IMR-90 (cell line): ENCODE data around the gene TASL. TPM values are rescaled to one million over a fixed set of nuclear protein-coding genes. Genes with fewer than 3 reads are reported as not detected.

Experiments used
- ATAC-seq: fragments of 200-7000 bp; cut with Tn5 transposase; 2 replicates; pipeline ENCODE4 v1.9.1; 2020; ENCODE audit warnings: low read depth, mild to moderate bottlenecking, moderate library complexity
- BruUV-seq: library from RNA; stranded (reverse); fragments of 400-500 nt; replicated peaks from 2 replicates; lab custom pipeline; 2021; lab: Mats Ljungman, UMichigan
- CTCF ChIA-PET: fragments of 300-600 bp; formaldehyde crosslinking; extraction: SDS; loops from one replicate; lab custom pipeline; 2021; ENCODE audit warnings: antibody characterized with exemption; lab: Yijun Ruan, JAX
- POLR2A ChIA-PET: fragments of 300-600 bp; sonication (Branson Sonifier 250); formaldehyde crosslinking; loops from one replicate; lab custom pipeline; 2022; ENCODE audit warnings: antibody characterized with exemption; ENCODE audit not compliant: unreplicated experiment; lab: Charles Lee
- DNase-seq: peaks from one replicate; pipeline ENCODE4 v3.0.0; 2013
- H2AFZ ChIP-seq: replicated peaks from 2 replicates; pipeline ENCODE3; 2013; ENCODE audit warnings: low read length, mild to moderate bottlenecking; ENCODE audit not compliant: poor library complexity
- H2AK5ac ChIP-seq: 2 replicates; pipeline ENCODE4 v1.6.1; 2013; ENCODE audit warnings: low read depth, low read length, inconsistent platforms
- H2AK9ac ChIP-seq: replicated peaks from 2 replicates; pipeline ENCODE3; 2013; ENCODE audit warnings: mild to moderate bottlenecking, low read depth, low read length, moderate library complexity; ENCODE audit not compliant: poor library complexity
- H2BK120ac ChIP-seq: 2 replicates; pipeline ENCODE4 v1.6.1; 2013; ENCODE audit warnings: low read depth, low read length, inconsistent platforms
- H2BK15ac ChIP-seq: 3 replicates; pipeline ENCODE4 v1.6.1; 2013; ENCODE audit warnings: low read depth, low read length, inconsistent platforms
- H2BK20ac ChIP-seq: 2 replicates; pipeline ENCODE4 v1.6.1; 2013; ENCODE audit warnings: low read depth, mild to moderate bottlenecking, inconsistent platforms, low read length, moderate library complexity
- H2BK5ac ChIP-seq: 2 replicates; pipeline ENCODE4 v1.6.1; 2013; ENCODE audit warnings: mild to moderate bottlenecking, low read depth, low read length, inconsistent platforms; ENCODE audit not compliant: poor library complexity, severe bottlenecking
- H3K14ac ChIP-seq: replicated peaks from 2 replicates; pipeline ENCODE4 v1.6.1; 2013; ENCODE audit warnings: low read depth, low read length, inconsistent platforms
- H3K18ac ChIP-seq: 2 replicates; pipeline ENCODE4 v1.6.1; 2013; ENCODE audit warnings: low read depth, low read length, control low read depth
- H3K23ac ChIP-seq: 2 replicates; pipeline ENCODE4 v1.6.1; 2013; ENCODE audit warnings: low read depth, low read length, inconsistent platforms
- H3K27ac ChIP-seq: 2 replicates; pipeline ENCODE4 v1.5.1; 2013; ENCODE audit warnings: mild to moderate bottlenecking, control low read depth, low read length; ENCODE audit not compliant: insufficient read depth
- H3K27me3 ChIP-seq: 2 replicates; pipeline ENCODE4 v1.6.1; 2013; ENCODE audit warnings: low read length; ENCODE audit not compliant: control insufficient read depth, insufficient read depth
- H3K36me3 ChIP-seq: 2 replicates; pipeline ENCODE4 v1.6.1; 2013; ENCODE audit warnings: low read length, mixed read lengths; ENCODE audit not compliant: control insufficient read depth, insufficient read depth
- H3K4ac ChIP-seq: 2 replicates; pipeline ENCODE4 v1.6.1; 2013; ENCODE audit warnings: low read depth, low read length, inconsistent platforms
- H3K4me1 ChIP-seq: 2 replicates; pipeline ENCODE4 v1.6.1; 2013; ENCODE audit warnings: low read length, mixed read lengths; ENCODE audit not compliant: control insufficient read depth, insufficient read depth
- H3K4me2 ChIP-seq: 2 replicates; pipeline ENCODE4 v1.6.1; 2013; ENCODE audit warnings: low read depth, mild to moderate bottlenecking, control low read depth, low read length, moderate library complexity
- H3K4me3 ChIP-seq: 2 replicates; pipeline ENCODE4 v1.5.1; 2013; ENCODE audit warnings: low read depth, mild to moderate bottlenecking, control low read depth, low read length, moderate library complexity; ENCODE audit not compliant: insufficient read depth
- H3K56ac ChIP-seq: 2 replicates; pipeline ENCODE4 v1.6.1; 2013; ENCODE audit warnings: low read length, inconsistent platforms; ENCODE audit not compliant: insufficient read depth; ENCODE audit errors: extremely low read depth
- H3K79me1 ChIP-seq, 2 experiments: 2 replicates each; pipeline ENCODE4 v1.6.1; 2013; ENCODE audit warnings: low read length in 2 of 2, inconsistent platforms in 1 of 2, low read depth in 1 of 2
- H3K9ac ChIP-seq: 2 replicates; pipeline ENCODE4 v1.6.1; 2013; ENCODE audit warnings: low read depth, low read length, control low read depth
- H3K9me1 ChIP-seq: 2 replicates; pipeline ENCODE4 v1.6.1; 2013; ENCODE audit warnings: low read length, inconsistent platforms; ENCODE audit not compliant: insufficient read depth
- H3K9me3 ChIP-seq: 2 replicates; pipeline ENCODE4 v1.6.1; 2013; ENCODE audit warnings: low read length; ENCODE audit not compliant: control insufficient read depth, insufficient read depth
- H4K20me1 ChIP-seq: 2 replicates; pipeline ENCODE4 v1.6.1; 2013; ENCODE audit warnings: low read length, inconsistent platforms; ENCODE audit not compliant: insufficient read depth
- H4K5ac ChIP-seq: 2 replicates; pipeline ENCODE4 v1.6.1; 2013; ENCODE audit warnings: mild to moderate bottlenecking, low read depth, low read length, control low read depth
- H4K8ac ChIP-seq, 2 experiments: 2 replicates each; pipeline ENCODE4 v1.6.1; 2013; ENCODE audit warnings: low read depth in 2 of 2, low read length in 2 of 2, control low read depth in 1 of 2, inconsistent platforms in 1 of 2
- H4K91ac ChIP-seq: 2 replicates; pipeline ENCODE4 v1.6.1; 2013; ENCODE audit warnings: low read depth, low read length, inconsistent platforms; ENCODE audit not compliant: insufficient read depth
- BHLHE40 ChIP-seq: fragments of 150-350 bp; IDR thresholded peaks from 2 replicates; pipeline ENCODE4 v1.6.1; 2016; ENCODE audit warnings: mild to moderate bottlenecking, low read depth, low read length
- CEBPB ChIP-seq: IDR thresholded peaks from 2 replicates; pipeline ENCODE4 v1.6.1; 2012; ENCODE audit warnings: low read depth, low read length, improper control_type of control experiment
- CHD1 ChIP-seq: IDR thresholded peaks from 2 replicates; pipeline ENCODE4 v1.6.1; 2012; ENCODE audit warnings: low read depth, low read length, improper control_type of control experiment
- CTCF ChIP-seq: conservative IDR thresholded peaks from 2 replicates; pipeline ENCODE4 v1.5.1; 2012; ENCODE audit warnings: mild to moderate bottlenecking, low read depth, low read length, improper control_type of control experiment
- ELK1 ChIP-seq: fragments of 150-350 bp; IDR thresholded peaks from 2 replicates; pipeline ENCODE4 v1.6.1; 2016; ENCODE audit warnings: low read depth, mild to moderate bottlenecking, low read length, moderate library complexity, borderline replicate concordance
- MAFK ChIP-seq: IDR thresholded peaks from 2 replicates; pipeline ENCODE4 v1.6.1; 2012; ENCODE audit warnings: low read depth, low read length, improper control_type of control experiment
- MAZ ChIP-seq: IDR thresholded peaks from 2 replicates; pipeline ENCODE4 v1.6.1; 2012; ENCODE audit warnings: low read depth, mild to moderate bottlenecking, low read length, improper control_type of control experiment, moderate library complexity, borderline replicate concordance
- MXI1 ChIP-seq: IDR thresholded peaks from 2 replicates; pipeline ENCODE4 v1.6.1; 2012; ENCODE audit warnings: low read depth, mild to moderate bottlenecking, low read length, moderate library complexity, borderline replicate concordance
- NFE2L2 ChIP-seq: fragments of 150-350 bp; IDR thresholded peaks from 2 replicates; pipeline ENCODE4 v1.6.1; 2016; ENCODE audit warnings: low read depth, mild to moderate bottlenecking, low read length
- POLR2A ChIP-seq: IDR thresholded peaks from 2 replicates; pipeline ENCODE4 v1.6.1; 2012; ENCODE audit warnings: mild to moderate bottlenecking, low read depth, low read length
- RAD21 ChIP-seq: IDR thresholded peaks from 2 replicates; pipeline ENCODE4 v1.6.1; 2012; ENCODE audit warnings: low read length, improper control_type of control experiment
- RCOR1 ChIP-seq: IDR thresholded peaks from 2 replicates; pipeline ENCODE4 v1.6.1; 2012; ENCODE audit warnings: mild to moderate bottlenecking, low read length, improper control_type of control experiment; ENCODE audit not compliant: insufficient replicate concordance
- RFX5 ChIP-seq: IDR thresholded peaks from 2 replicates; pipeline ENCODE4 v1.8.0; 2012; ENCODE audit warnings: low read depth, mild to moderate bottlenecking, low read length, moderate library complexity
- SMC3 ChIP-seq: fragments of 150-350 bp; IDR thresholded peaks from 2 replicates; pipeline ENCODE4 v1.6.1; 2016; ENCODE audit warnings: low read depth, mild to moderate bottlenecking, antibody characterized with exemption, low read length, moderate library complexity
- USF2 ChIP-seq: fragments of 150-350 bp; IDR thresholded peaks from 2 replicates; pipeline ENCODE4 v1.6.1; 2017; ENCODE audit warnings: mild to moderate bottlenecking, antibody characterized with exemption, low read length, low read depth
- WGBS, 2 experiments: methylation state at CpG; one replicate each; pipeline versions ENCODE4 v1.1.5 to v1.1.7; 2013; ENCODE audit warnings: missing lambda C conversion rate in 2 of 2; ENCODE audit not compliant: insufficient read length in 1 of 2; ENCODE audit errors: extremely low coverage in 2 of 2; 5-methylcytosine and 5-hydroxymethylcytosine counted together
- dilution Hi-C: fragments of 300-500 bp; cut with HindIII; formaldehyde crosslinking; loops from one replicate; pipeline ENCODE4 v1.14.3; 2018; ENCODE audit warnings: low sequenced_read_pairs; ENCODE audit not compliant: unreplicated experiment
- in situ Hi-C: fragments of 300-500 bp; cut with MboI; formaldehyde crosslinking; loops from 3 replicates; pipeline ENCODE4 v1.14.3; 2019; ENCODE audit warnings: low sequenced_read_pairs, inconsistent platforms, mixed read lengths
- intact Hi-C: fragments of 100-400 bp; cut with micrococcal nuclease; formaldehyde crosslinking; loops from 2 replicates; pipeline ENCODE4 v1.10.0; 2022
- polyA plus RNA-seq, 3 experiments: library from polyadenylated mRNA; depleted of rRNA; stranded (reverse); fragments of >200 nt; gene quantifications; 2 replicates each; pipeline ENCODE4 v1.2.3, GENCODE V29; 2012; ENCODE audit warnings: low replicate concordance in 1 of 3
- total RNA-seq: library from RNA; depleted of rRNA; stranded (reverse); fragments of >200 nt; gene quantifications from 2 replicates; pipeline ENCODE4 v1.2.3, GENCODE V29; 2012

The TASL gene
- total and polyA plus RNA-seq, 2 of the 4 experiments (the other 2 are of a cell fraction): not detected

GRCh38 chrX:30592831-30593230, 15.3 kb upstream of the TASL start:
- Histone ChIP-seq H3K9me3 (no peaks in the 10 kb centered on the region), H4K5ac (no peak overlapping the region)
- POLR2A ChIA-PET: no interaction called here

More at GRCh38 chrX:30592831-30593230, 15.3 kb upstream of the TASL start:
- Histone ChIP-seq H4K91ac (no peak overlapping the region), H3K4me2 (no peak overlapping the region), H3K56ac (no peak overlapping the region), H3K4ac (no peak overlapping the region), H3K18ac (no peak overlapping the region), H3K9ac (no peak overlapping the region), H2BK20ac (no peak overlapping the region), H3K23ac (no peak overlapping the region), H2BK15ac (no peak overlapping the region), H2AK9ac (no peak overlapping the region), H3K4me1 (no peaks in the 10 kb centered on the region), H3K4me3 (no peak overlapping the region), H3K27ac (no peak overlapping the region), H2BK120ac (no peak overlapping the region), H3K14ac (no peak overlapping the region), H3K79me1 (no peaks in the 10 kb centered on the region), H4K20me1 (no peaks in the 10 kb centered on the region), H2AK5ac (no peak overlapping the region), H2AFZ (no peak overlapping the region), H2BK5ac (no peak overlapping the region), H4K8ac (no peak overlapping the region), H3K27me3 (no peaks in the 10 kb centered on the region), H3K9me1 (no peaks in the 10 kb centered on the region), H3K36me3 (no peaks in the 10 kb centered on the region)
- WGBS, 2 experiments: no CpG with 5 or more reads among the region's 3 CpGs
- no peak for DNase-seq
- TF ChIP-seq USF2: no peak
- TF ChIP-seq RAD21: no peak
- TF ChIP-seq NFE2L2: no peak
- no peak for TF ChIP-seq CEBPB
- no peak for TF ChIP-seq POLR2A
- no peak for TF ChIP-seq RCOR1
- TF ChIP-seq CTCF: no peak
- TF ChIP-seq RFX5: no peak
- TF ChIP-seq MAZ: no peak
- no peak for TF ChIP-seq MAFK
- TF ChIP-seq MXI1: no peak
- no peak for TF ChIP-seq SMC3
- no peak for TF ChIP-seq CHD1
- no peak for TF ChIP-seq ELK1
- TF ChIP-seq BHLHE40: no peak
- BruUV-seq: no TSS peak
- intact Hi-C loops: no loop called here
- dilution Hi-C loops: no loop called here
- CTCF ChIA-PET: no interaction called here
- ATAC-seq: no peak
- in situ Hi-C loops: no loop called here
